ENCODE measurements around the gene DCAF8.

The DCAF8 gene

GRCh38 chr1:160224606-160225005 lies 37.7 kb downstream of the DCAF8 start:
- DNase-seq, result no peak

- DNase-seq, result no peak
Observed at GRCh38 chr1:160222546-160222945, 39.8 kb downstream of the DCAF8 start.

GRCh38 chr1:160221089-160221488 lies 41.3 kb downstream of the DCAF8 start:
- DNase-seq, result no peak

- no peak for DNase-seq
Observed at GRCh38 chr1:160220301-160220700, 42.0 kb downstream of the DCAF8 start.

- peak; percentile 33 for DNase-seq
Observed at GRCh38 chr1:160219062-160219929, 43.1 kb downstream of the DCAF8 start.

DNA sequence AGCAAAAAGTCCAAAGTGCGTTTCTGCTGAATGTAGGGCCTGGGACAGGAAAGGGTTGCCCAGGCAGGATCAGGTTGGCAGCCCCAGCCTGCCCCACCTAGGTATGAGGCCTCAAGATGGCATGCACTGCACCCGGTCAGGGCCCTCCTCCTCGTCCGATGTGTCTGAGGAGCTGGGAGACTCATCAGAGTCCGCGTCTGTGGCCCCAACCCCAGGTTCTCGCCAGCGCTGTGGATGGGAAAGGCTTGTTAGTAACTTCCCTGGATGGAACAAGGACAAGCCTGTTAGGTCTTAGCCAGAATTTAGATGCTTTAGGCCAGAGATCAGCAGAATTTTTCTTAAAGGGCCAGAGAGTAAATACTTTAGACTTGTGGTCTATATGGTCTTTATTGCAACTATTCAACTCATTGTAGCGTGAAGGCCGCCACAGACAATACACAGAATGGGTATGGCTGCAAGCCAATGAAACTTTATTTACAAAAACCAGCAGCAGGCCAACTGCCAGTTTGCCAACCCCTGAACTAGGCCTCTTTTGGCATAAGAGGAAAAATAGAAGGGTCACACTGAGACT lies 44.8 kb downstream of the DCAF8 start:
- DNase-seq, result no peak

DNA sequence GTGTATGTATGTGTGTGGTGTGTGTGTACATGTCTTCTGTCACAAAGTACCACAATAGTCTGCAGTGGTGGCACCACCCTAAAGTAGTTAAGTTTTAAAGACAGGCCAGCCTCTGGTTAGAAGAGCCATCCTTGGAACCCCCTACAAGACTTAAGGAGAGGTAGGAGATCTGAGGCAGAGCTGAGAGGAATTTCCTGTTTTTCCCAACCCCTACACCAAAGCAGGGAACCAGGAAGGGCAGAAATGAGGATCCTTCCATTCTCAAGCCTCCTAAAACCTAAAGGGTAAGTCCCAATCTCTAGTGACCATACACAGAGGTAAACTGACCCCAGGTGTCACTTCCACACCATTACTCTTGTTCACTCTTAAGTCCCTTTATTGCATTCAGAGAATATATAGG lies 46.0 kb downstream of the DCAF8 start:
- DNase-seq, result no peak

- DNase-seq, result no peak
Observed at GRCh38 chr1:160214481-160215140, 47.7 kb downstream of the DCAF8 start.

- no peak for DNase-seq
Observed at GRCh38 chr1:160211046-160211790, 51.1 kb downstream of the DCAF8 start.

GRCh38 chr1:160210561-160210960 lies 51.8 kb downstream of the DCAF8 start:
- DNase-seq, result no peak

- DNase-seq, result no peak
Observed at GRCh38 chr1:160209321-160210046, 52.9 kb downstream of the DCAF8 start.

GRCh38 chr1:160208557-160209320 lies 53.6 kb downstream of the DCAF8 start:
- no peak for DNase-seq

DNA sequence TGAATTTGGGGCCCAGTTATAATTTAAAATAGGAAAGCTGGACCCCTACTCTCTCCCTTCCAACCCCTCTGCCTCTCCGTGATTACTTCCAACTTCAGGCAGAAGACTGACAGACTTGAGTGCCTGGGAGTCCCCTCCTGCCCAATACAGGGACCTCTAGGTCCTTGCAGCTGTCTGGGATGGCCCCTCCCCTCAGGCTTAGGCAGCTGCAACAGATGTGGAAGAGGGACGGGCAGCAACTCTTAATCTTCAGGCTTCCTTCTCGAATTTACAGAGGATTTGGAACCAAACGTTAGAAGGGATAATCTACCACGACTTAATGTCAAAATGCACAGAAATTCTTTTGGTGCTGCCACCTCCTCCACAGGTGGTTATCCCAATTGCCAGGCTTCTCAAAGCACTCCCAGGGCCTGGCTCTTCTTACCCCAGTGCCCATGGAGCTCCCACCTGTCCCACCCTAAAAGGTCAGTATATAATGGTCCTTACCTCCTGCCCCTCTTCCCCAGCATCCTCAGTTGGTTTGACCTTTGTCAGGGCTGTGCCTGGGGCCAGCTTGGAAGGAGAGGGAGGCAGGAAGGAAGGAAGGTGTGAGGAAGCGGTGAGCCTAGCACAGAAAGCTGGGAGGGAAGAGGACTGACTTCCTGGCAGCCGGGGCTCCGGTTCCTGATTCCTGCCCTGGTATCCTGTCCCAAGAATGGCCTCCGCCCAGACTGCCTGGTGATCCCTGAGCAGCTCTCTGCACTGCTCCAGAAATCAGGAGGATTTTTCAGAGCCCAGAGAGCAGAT lies 54.4 kb downstream of the DCAF8 start:
- DNase-seq, result no peak

DNA sequence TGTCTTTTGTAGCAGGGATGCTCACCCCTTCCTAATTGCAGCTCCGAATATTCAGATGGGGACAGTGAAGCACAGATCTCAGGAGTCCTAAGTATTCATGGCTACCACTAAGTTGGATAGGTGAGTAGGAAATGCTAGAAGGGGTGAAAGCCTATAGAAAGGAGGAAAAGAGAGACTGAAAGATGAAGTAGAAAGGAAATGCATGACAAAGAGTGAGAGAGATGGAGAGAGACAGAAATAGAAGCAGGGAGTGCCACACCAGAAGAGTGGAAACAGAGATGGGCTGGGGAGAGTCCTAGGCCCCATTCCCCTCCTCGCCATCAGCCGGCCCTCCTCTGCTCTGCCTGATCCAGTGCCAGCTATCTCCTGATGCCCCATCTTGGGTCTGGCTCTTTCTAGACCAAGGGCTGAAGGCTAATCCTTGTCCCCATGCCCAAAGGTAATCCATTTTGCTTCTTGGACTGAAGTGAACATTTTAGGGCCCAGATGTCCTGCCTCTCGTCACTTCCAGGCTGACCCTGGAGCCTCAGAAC lies 55.2 kb downstream of the DCAF8 start:
- DNase-seq, result no peak

DNA sequence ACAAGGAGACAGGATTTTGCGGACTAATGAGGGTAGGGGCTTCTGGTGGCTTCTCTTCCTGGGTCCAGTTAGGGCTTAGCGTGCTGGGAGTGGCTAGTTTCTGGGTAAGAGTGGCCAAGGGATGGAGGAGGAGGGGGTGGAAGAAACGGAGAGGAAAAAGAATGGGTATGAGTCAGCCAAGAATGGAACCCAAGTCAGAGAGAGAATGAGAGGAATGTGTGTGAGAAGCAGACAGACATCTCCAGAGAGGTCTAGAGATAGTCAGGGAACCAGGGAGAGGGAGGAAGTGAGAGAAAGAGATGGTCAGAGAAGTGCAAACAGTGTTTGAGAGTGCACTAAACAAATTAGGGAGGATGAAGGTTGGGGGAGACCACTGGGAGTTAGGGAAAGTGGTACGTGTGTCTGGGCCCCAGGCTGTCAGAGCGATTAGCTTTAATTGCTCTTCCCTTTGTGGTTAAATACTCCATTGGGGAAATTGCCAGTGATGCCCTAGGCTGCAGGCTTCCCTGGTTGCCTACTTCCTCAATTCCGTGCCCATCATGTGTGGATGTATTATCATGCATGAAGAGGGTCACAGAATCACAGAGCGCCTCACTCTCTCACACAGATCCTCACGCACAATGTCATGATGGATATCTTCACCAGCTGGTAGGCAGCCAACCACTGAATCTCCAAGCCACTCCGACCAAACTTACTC lies 55.8 kb downstream of the DCAF8 start:
- DNase-seq, result no peak

DNA sequence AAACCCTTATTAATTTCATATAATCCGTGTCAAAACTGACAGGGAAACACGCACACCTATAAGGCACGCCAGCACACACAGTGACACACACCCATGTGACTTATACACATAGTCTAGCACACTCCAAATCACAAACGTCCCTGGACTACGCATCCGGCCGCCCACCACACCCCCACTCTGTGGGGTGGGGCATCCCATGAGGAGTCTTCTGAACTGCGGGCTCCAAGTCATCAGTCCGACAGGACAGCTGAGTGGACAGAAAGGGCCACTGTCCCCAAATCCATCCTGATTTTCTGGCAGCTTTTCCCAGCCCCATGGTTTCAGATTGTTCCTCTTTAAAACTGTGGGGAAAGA lies 56.3 kb downstream of the DCAF8 start:
- no peak for DNase-seq

DNA sequence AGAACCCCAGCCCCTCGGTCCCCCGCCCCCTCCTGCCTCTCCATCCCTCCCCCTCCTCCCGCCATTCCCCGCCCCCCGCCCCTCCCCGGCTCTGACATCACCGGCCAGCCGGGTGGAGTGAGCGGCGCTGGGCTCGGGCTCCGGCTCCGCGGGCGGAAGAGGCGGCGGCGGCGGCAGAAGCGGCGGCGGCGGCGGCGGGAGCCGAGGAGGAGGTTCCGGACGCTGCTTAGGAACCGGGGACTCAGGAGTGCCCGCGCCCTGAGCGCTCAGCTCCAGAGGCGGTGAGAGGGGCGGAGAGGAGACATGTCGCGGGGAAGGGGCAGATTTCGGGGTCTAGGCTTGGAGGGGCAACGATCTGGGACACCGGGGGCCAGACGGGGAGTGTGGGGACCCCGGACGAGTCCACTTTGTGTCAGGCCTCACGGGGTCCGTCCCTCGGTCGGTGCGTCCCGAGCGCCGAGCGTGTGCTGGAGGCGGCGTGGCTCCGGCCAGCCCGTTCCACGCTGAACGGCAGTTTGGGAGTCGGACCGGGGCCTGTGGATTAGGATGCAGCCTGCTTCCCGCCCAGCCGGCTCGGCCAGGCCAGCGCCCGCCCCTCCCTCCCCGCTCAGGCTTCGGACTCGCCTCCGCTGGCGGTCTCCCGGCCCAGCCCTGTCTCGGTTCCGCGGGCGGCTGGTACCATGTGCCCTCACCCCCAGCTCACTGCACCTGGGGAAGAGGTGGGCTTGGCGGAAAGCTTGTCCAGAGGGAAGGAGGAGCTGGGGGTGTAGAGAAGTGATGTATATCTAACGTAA lies 56.9 kb downstream of the DCAF8 start, which contains the start of gene PEA15:
Gene PEA15, plus strand, starts transcription at position 143 of the 794 bp plus-strand sequence. CDS start 6,161 bp downstream, outside the sequence.
- DNase-seq, result peak; percentile 25

- DNase-seq, result no peak
Observed at GRCh38 chr1:160204526-160205241, 57.7 kb downstream of the DCAF8 start.
